ENCODE results near the gene KCND2. TPM values are rescaled to one million over a fixed set of nuclear protein-coding genes. Genes with fewer than 3 reads are reported as not detected.

Gene KCND2
- total and polyA plus RNA-seq, 2 of the 8 experiments (the other 6 are each of a cell fraction or from before 2014, with no cell fraction given) = 4.6 to 7.7 TPM

GRCh38 chr7:120799147-120799546 is 526.2 kb downstream of the KCND2 start:
- no peaks in the 10 kb centered on the region; the same call in 1 of the 2 replicates for H3K23me2 ChIP-seq (ENCODE audit: low read depth, low read length)
- no peak overlapping the region for H3K27ac ChIP-seq (ENCODE audit: low read depth, low read length)
- H3K36me3 ChIP-seq (ENCODE audit: control insufficient read depth in 2 of 4, insufficient read depth in 4 of 4, low read length in 3 of 4) = no peaks in the 10 kb centered on the region; a peak in 1 of 8 replicates
- H4K20me1 ChIP-seq (replicated peaks in 1 of 2; ENCODE audit: control insufficient read depth in 1 of 2, insufficient read depth in 2 of 2, low read length in 2 of 2) = no peaks in the 10 kb centered on the region
- H3K4me3 ChIP-seq (ENCODE audit: extremely low read depth in 1 of 4, insufficient read depth in 2 of 4, low read depth in 3 of 4, low read length in 4 of 4) = no peak overlapping the region
- no peak overlapping the region for H3K9ac ChIP-seq (replicated peaks in 1 of 4; ENCODE audit: extremely low read depth in 1 of 4, low read depth in 3 of 4, low read length in 3 of 4)
- peaks cover 0 to 3% (median 0%) of the 10 kb centered on the region in 4 experiments; a peak in 1 of 7 replicates for H3K4me1 ChIP-seq (replicated peaks in 1 of 4; ENCODE audit: control insufficient read depth in 3 of 4, insufficient read depth in 4 of 4, low read length in 3 of 4)
- no peak overlapping the region for H3K4ac ChIP-seq (replicated peaks; ENCODE audit: insufficient read length, low read depth, low read length)
- CTCF ChIA-PET (ENCODE audit: partially characterized antibody) = interaction anchor here (1.0 to 1.8 kb wide), 2 partner anchors 10 to 260 kb away, joined by 3 to 6 read pairs; no protein-coding TSS in a partner anchor
- POLR2A ChIA-PET (ENCODE audit: partially characterized antibody) = no interaction called here
- H3K18ac ChIP-seq (ENCODE audit: extremely low read depth, low read length) = 0 out of 2 replicates have a peak overlapping the region, but pooled peaks have one; percentile 41
- H2BK12ac ChIP-seq (ENCODE audit: low read depth, low read length) = no peak overlapping the region
- H2BK120ac ChIP-seq (replicated peaks; ENCODE audit: low read depth, low read length) = no peak overlapping the region
- no peak overlapping the region for H4K91ac ChIP-seq (replicated peaks; ENCODE audit: insufficient read length, low read length)
- H3K79me1 ChIP-seq (ENCODE audit: low read depth, low read length) = no peaks in the 10 kb centered on the region
- no peak overlapping the region for H4K8ac ChIP-seq (ENCODE audit: extremely low read depth, insufficient read depth, low read length)
- DNase-seq (ENCODE audit: low read depth in 1 of 2, low spot score in 2 of 2) (no peak), FAIRE-seq (no peak)
- H3K4me2 ChIP-seq (ENCODE audit: insufficient read depth in 1 of 2, low read depth in 2 of 2, low read length in 2 of 2) = no peak overlapping the region
- H3K14ac ChIP-seq (ENCODE audit: insufficient read length) = no peak overlapping the region
- no peak overlapping the region for H3K23ac ChIP-seq (ENCODE audit: insufficient read length)
- peaks cover 0 to 2% of the 10 kb centered on the region in 2 experiments; a peak in 1 of 4 replicates for H3K9me3 ChIP-seq (ENCODE audit: insufficient read depth in 2 of 2, low read depth in 1 of 2, low read length in 1 of 2)
- no peak overlapping the region for H2BK5ac ChIP-seq (ENCODE audit: low read depth, low read length)
- H2AK5ac ChIP-seq (ENCODE audit: low read depth, low read length) = no peak overlapping the region
- no peak overlapping the region for H2AFZ ChIP-seq (ENCODE audit: low read length)
- no peak overlapping the region for H2BK15ac ChIP-seq (ENCODE audit: low read length)
- no peak overlapping the region for H3K56ac ChIP-seq (replicated peaks; ENCODE audit: insufficient read length, low read depth, low read length)
- H4K5ac ChIP-seq (ENCODE audit: insufficient read length, low read depth, low read length) = no peak overlapping the region
- H2BK20ac ChIP-seq (ENCODE audit: low read length) = no peak overlapping the region
- H3K79me2 ChIP-seq (ENCODE audit: control insufficient read depth in 1 of 2, insufficient read depth in 2 of 2, low read length in 2 of 2) = no peaks in the 10 kb centered on the region
- no peaks in the 10 kb centered on the region for H3K27me3 ChIP-seq (replicated peaks in 1 of 4; ENCODE audit: control insufficient read depth in 3 of 4, extremely low read depth in 1 of 4, insufficient read depth in 3 of 4, low read length in 3 of 4)
- WGBS, 2 experiments (ENCODE audit: extremely low coverage in 1 of 2, insufficient coverage in 1 of 2, insufficient read length in 1 of 2, insufficient replicate concordance in 2 of 2, low coverage in 1 of 2, low lambda C conversion rate in 2 of 2, missing lambda C conversion rate in 1 of 2) = 90% methylated on average over 1 of the region's 1 CpG; no CpG with 5 or more reads in 1 of the 2 experiments
- TF ChIP-seq BCL11A (IDR thresholded peaks at IDR 0.05; ENCODE audit: low read depth in 2 of 2, low read length in 2 of 2) (no peak), RFX5 (IDR thresholded peaks at IDR 0.05; ENCODE audit: borderline replicate concordance, low read depth, low read length) (no peak), RAD21 (IDR thresholded peaks at IDR 0.05 in 1 of 2, conservative IDR thresholded peaks at IDR 0.05 in 1 of 2; ENCODE audit: low read depth in 2 of 2, low read length in 2 of 2) (no peak), SIRT6 (IDR thresholded peaks at IDR 0.05; ENCODE audit: low read length) (no peak), SP2 (IDR thresholded peaks at IDR 0.05; ENCODE audit: low read length) (no peak), HDAC6 (IDR thresholded peaks at IDR 0.05; ENCODE audit: low read depth, low read length) (no peak), TCF12 (IDR thresholded peaks at IDR 0.05; ENCODE audit: low read depth, low read length) (no peak), CHD2 (IDR thresholded peaks at IDR 0.05; ENCODE audit: low read length) (no peak), HDAC2 (IDR thresholded peaks at IDR 0.05; ENCODE audit: borderline replicate concordance in 1 of 2, low read depth in 2 of 2, low read length in 2 of 2) (no peak), CBX5 (IDR thresholded peaks at IDR 0.05; ENCODE audit: low read depth, low read length) (no peak), NRF1 (IDR thresholded peaks at IDR 0.05; ENCODE audit: low read depth, low read length) (no peak)
- TF ChIP-seq, protein P1, sequence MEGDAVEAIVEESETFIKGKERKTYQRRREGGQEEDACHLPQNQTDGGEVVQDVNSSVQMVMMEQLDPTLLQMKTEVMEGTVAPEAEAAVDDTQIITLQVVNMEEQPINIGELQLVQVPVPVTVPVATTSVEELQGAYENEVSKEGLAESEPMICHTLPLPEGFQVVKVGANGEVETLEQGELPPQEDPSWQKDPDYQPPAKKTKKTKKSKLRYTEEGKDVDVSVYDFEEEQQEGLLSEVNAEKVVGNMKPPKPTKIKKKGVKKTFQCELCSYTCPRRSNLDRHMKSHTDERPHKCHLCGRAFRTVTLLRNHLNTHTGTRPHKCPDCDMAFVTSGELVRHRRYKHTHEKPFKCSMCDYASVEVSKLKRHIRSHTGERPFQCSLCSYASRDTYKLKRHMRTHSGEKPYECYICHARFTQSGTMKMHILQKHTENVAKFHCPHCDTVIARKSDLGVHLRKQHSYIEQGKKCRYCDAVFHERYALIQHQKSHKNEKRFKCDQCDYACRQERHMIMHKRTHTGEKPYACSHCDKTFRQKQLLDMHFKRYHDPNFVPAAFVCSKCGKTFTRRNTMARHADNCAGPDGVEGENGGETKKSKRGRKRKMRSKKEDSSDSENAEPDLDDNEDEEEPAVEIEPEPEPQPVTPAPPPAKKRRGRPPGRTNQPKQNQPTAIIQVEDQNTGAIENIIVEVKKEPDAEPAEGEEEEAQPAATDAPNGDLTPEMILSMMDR (IDR thresholded peaks at IDR 0.05; ENCODE audit: control extremely low read depth in 1 of 3, insufficient read depth in 1 of 3, low read depth in 1 of 3, low read length in 3 of 3) = no peak
